GM21367 (cell line): ENCODE results near the gene TEAD4.

Experiments
- ATAC-seq: cut with Tn5 transposase; IDR thresholded peaks from one replicate; pipeline ENCODE4 v1.9.1; 2021; ENCODE audit not compliant: unreplicated experiment

Gene TEAD4

DNA sequence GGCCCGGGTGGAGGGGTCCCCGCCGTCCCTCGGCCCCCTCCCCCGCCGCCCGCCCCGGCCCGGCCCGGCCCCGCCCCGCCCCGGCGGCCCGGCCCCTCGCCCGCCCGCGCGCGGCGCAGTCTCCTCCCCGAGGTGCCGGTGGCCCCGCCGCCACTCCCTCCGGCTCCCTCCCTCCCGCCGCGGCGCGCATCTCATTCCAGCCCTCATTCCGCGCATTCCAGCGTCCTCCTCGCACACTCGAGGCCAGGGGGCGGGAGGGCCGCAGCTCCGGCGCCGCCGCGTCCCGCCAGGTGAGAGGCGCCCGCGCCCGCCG lies at the start of gene TEAD4:
Gene TEAD4 (plus strand): TSS at position 206 of the 313 bp plus-strand sequence.
- ATAC-seq = no peak

DNA sequence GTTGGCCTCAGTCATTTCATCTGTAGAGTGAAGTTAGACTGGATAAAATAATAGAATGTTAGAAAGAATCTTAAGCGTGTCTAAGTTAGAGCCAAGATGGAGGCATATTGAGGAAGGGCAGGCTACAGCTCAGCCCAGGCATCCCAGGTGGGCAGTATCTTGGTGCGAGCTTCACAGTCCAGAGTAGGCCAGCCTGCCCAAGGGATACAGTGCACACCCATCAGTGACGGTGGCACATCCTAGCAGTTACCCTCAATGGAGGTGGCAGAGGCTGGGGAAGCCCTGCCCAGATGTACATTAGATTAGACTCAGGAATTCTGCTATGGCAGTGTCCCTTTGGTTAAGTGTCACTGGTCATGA lies 47.0 kb upstream of the TEAD4 start:
- ATAC-seq = no peak

DNA sequence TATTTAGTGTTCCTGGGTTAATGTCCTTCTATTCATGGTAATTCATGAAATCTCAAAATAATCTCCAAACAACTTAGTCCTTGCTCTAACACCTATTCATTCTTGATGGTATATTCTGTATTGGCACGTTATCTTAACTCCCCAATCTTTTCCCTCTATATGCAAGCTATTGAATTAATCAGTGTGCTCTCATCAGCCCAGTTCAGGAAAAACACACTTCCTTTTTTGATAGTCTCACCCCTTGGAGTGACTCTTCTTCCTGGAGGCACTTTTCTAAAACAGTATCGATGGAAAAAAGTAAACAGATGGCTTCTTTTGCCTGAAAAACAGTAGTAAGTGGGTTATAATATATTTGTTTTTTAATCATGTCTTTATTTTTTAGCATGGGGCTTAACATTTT lies 39.9 kb upstream of the TEAD4 start:
- ATAC-seq = no peak

DNA sequence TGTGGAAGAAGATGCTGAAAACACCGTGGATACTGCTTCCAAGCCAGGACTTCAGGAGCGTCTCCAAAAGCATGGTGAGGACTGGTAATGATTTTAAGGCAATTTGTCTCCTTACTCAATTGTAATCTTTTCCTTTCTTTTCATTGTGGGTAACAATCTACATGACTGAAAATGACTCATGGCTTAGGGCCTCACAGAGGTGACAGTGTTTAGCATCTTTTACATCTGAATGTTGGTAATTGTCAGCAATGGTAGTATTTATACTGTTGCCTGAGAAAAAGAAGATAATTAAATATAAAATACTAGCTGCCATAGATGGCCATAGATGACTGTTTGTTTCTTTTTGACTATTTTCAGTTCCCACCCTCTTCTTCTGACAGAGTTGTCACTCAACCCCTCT lies 36.9 kb upstream of the TEAD4 start:
- ATAC-seq = no peak

DNA sequence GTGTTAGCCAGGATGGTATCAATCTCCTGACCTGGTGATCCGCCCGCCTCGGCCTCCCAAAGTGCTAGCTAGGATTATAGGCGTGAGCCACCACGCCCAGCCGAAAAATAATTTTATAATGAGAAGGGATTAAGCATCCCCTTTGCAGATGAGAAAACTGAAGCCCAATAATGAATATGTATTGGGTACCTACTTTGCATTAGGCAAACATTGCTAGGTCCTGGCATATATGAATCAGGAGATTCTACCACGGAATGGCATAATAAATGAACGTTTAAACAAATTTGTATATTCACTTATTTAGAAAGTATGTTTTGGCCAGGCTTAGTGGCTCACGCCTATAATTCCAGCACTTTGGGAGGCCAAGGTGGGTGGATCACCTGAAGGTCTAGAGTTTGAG lies 36.1 kb upstream of the TEAD4 start:
- no peak for ATAC-seq

DNA sequence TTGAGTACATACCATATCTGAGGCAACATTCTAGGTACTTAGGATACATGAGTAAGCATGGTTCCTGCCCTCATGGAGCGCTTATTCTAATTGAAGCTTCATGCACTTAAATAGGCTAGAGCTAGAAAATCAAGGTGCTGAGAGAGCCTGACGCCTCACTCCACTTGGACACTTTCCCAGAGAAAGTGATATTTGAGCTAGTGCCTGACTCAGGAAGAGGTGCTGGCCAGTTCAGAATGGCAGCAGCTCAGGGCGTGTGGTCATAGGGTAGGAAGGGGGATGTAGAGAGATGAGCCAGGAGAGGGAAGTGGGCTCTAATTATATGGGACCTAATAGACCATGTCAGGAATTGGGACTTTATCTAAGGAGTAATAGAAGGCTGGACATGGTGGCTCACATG lies 35.2 kb upstream of the TEAD4 start:
- no peak for ATAC-seq

DNA sequence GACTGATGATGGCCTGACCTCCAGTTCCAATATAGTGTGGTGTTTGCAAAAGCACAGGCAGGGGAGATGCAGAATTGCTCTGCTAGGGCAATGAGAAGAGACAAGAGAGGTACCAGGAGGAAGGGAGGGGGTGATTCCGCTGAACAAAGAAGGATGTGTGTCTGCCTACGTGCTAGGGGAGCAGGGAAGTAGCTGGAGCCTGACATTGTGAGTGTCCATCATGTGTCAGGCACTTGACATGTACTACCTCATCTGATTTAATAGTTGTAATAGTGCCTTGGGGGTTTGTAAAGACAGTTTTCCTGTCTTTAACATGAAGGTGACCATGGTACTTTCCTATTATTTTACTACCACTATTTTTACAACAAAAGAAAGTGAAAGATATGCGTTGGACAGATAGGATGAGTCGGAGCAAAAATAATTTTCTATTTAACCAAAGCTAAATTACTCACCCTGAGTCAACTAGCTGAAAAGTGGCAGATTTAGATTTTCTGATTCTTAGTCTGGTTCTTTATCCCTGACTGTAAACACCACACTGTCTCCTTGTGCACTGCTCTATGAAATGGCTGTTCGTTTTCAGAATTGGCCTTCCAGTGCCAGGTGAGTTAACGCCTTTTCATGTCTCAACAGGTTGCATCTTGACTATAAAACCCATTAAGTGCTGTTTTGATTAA lies 33.7 kb upstream of the TEAD4 start:
- ATAC-seq = no peak

DNA sequence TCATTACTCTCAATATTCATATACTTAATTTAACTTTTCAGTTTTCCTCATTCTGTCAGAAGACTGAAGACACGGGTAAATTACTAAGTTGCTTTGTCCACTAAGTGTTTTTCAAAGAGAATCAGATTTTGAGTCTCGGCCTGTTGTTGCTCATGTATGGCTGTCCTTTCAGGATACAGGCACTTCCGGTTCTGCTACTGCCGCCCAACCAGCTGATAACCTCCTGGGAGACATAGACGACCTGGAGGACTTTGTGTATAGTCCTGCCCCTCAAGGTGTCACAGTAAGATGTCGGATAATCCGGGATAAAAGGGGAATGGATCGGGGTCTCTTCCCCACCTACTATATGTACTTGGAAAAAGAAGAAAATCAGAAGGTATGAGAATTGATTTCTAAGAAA lies 28.3 kb upstream of the TEAD4 start:
- ATAC-seq = no peak

DNA sequence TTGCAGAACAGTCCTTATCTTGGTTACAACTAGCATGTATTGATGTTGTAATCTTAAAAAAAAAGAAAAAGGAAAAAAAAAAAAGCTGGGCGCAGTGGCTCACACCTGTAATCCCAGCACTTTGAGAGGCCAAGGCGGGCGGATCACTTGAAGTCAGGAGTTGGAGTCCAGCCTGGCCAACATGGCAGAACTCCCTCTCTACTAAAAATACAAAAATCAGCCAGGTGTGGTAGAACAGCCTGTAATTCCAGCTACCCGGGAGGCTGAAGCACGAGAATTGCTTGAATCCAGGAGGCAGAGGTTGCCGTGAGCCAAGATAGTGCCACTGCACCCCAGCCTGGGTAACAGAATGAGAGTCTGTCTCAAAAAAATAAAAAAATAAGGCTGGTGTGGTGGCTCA lies 25.6 kb upstream of the TEAD4 start:
- ATAC-seq = no peak

DNA sequence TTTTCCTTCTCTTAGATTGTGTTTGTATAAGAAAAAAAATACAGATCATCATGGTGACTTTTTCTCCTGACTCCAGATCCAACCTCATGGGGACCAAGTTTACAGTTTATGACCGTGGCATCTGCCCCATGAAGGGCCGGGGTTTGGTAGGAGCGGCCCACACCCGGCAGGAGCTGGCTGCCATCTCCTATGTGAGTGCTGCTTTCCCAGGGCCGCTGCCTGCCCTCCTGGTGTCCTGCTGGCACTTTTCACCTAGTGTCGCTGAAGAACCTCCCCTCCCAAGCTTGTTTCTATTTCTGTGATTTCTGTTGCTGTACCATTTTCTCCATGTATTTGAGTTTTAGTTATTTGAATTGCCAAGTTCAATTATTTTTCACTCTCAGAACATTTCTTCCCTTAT lies 24.8 kb upstream of the TEAD4 start:
- ATAC-seq = no peak

DNA sequence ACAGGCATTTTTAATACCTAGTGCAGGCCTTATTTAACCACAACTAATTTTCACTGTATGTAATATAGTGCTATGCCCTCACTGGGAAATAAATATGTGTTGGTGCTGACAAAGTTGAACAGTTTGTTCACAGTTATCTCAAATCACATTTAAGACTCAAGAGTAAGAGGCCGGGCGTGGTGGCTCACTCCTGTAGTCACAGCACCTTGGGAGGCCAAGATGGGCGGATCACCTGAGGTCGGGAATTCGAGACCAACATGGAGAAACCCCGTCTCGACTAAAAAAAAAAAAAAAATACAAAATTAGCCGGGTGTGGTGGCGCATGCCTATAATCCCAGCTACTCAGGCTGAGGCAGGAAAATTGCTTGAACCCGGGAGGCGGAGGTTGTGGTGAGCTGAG lies 22.9 kb upstream of the TEAD4 start:
- no peak for ATAC-seq

DNA sequence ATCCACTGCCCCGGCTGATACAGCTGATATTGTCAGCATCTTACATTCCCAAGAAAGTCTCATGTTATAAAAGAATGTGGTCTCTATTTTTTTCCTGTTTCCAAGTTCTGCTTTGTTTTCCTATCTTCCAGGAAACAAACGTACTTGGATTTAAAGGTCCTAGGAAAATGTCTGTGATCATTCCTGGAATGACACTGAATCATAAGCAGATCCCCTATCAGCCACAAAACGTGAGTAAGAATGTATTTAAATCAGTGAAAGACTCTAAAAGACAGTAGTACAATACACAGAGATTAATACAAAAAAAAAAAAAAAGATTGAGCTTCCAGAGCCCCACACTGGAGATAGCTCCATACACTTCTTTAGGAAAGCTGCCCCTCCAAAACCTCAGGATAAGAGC lies 21.7 kb upstream of the TEAD4 start:
- ATAC-seq = no peak

DNA sequence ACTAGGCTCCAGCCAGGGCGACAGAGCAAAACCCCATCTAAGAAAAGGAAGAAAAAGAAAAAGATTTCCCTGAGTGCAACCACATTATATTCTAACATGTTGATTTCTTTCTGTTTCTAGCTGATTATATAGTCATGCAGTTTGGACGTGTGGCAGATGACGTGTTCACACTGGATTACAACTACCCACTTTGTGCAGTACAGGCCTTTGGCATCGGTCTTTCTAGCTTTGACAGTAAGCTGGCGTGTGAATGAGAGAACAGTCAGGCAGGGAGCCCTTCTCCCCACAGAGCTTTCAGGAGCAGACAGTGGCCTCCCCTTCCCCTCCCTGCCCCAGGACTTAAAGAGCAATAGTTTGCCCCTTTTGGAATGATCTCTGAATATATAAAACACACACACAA lies 20.0 kb upstream of the TEAD4 start:
- no peak for ATAC-seq

DNA sequence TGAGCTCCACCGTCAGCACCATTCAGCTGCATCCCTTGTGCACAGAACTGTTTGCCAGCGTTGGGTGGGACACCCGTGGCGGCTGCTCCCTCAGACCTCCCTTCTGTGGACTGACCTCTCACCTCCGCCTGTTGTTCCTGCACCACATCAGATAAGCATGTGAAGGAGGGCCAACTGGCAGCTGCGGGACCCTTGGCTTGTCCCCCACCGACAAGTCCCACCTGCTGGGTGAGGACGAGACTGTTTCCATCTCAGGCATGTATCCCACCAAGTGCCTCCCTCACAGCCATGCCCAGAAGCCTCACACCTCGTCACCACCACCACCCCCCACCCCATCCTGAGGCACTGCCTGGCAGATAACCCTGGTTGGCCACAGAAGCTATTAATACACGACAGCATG lies 18.6 kb upstream of the TEAD4 start:
- no peak for ATAC-seq

DNA sequence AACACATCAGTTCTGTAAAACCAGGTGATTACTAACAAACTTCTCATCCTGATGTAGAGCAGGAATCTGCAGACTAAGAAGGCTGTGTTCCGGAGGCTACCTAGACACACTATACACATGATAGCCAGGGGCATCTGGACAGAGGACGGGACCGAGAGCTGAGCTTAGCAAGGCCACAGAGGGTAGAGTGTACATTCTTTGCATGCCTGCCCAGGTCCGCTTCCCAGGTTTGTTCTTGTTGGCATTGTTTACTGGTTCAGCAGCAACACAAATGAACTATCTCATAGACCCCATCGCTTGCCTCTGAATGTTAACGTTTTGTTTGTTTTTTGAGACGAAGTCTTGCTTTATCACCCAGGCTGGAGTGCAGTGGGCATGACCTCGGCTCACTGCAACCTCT lies 17.7 kb upstream of the TEAD4 start:
- no peak for ATAC-seq

DNA sequence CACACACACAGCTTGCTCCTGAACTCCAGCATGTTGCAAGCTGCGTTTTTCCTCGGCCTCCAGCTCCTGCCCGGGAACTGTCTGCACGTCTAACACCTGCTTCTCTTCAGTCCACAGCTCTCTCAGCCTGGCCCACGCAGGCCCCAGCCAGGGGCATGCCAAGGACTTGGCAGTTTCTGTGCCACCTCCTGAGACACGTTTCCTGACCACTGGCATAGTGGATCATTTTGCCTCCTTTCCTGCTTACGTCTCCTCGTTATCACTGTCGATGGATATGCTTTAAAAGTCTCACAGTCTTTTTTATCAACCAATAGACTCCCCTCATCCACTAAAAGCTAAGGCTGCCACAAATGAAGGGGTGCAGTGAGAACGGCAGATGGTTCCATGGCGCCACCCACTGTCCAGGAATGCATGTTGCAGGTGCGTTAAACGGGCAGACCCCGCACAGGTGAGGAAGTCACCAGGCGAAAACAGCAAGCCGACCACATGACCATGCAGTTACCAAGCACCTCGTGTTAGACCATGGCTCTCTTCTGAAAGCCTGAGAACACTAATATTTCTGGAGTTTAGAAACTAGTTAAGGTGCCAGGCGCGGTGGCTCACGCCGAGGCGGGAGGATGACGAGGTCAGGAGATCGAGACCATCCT lies 14.7 kb upstream of the TEAD4 start:
- no peak for ATAC-seq

DNA sequence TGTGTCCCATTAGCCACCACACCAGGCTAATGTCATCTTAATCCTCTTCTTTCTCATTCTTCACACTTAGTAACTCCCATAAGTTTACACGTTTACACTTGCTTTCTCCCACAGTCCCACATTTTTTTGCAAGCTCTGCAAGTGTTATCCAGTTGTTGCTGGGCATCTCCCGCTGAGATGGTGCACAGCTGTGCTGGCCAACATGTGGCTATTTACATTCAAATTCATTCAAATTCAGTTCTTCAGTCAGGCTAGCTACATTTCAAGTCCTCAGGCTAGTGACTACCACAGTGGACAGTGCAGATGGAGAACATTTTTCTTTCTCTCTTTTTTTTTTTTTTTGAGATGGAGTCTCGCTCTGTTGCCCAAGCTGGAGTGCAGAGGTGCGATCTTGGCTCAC lies 9.8 kb upstream of the TEAD4 start:
- ATAC-seq = no peak

DNA sequence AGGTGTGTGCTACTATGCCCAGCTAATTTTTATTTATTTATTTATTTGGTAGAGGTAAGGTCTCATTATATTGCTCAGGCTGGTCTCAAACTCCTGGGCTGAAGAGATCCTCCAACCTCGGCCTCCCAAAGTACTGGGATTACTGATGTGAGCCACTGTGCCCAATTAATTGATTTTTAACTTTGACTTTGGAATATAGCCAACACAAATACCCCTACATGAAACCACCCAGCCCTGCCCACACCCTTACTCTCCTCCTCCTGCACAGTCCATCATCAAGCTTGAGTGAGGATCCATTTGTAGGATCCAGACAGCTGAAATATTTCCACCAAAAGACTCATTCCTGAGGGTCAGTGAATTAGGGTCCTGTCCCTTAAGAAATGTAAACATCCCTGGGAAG lies 3.3 kb upstream of the TEAD4 start:
- no peak for ATAC-seq

DNA sequence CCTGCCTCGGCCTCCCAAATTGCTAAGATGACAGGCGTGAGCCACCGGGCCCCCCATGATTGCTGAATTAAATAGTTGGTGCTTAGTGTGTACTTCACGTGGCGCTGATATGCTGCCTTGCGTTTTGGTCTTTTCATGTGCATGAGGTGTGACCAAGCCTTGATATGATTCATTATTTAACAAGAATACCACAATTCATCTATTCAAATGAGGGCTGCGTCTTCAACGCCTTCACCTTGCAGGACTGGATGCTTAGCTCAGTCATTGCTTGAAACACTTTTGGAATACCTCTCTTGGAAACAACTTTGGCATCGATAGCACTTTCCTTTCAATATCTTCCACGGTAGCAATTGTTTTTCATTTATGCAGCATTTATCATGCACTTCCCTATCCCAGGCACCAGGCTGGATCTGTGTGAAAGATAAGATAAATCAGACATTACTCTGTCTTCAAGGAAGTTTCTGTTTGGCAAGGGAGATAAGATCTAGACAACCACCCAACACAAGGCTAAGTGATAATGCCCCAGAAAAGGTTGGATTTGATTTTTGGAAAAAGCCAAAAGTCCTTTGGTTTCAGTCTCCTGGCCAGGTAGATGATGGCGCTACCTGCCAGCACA lies 1.3 kb upstream of the TEAD4 start:
- ATAC-seq = no peak

DNA sequence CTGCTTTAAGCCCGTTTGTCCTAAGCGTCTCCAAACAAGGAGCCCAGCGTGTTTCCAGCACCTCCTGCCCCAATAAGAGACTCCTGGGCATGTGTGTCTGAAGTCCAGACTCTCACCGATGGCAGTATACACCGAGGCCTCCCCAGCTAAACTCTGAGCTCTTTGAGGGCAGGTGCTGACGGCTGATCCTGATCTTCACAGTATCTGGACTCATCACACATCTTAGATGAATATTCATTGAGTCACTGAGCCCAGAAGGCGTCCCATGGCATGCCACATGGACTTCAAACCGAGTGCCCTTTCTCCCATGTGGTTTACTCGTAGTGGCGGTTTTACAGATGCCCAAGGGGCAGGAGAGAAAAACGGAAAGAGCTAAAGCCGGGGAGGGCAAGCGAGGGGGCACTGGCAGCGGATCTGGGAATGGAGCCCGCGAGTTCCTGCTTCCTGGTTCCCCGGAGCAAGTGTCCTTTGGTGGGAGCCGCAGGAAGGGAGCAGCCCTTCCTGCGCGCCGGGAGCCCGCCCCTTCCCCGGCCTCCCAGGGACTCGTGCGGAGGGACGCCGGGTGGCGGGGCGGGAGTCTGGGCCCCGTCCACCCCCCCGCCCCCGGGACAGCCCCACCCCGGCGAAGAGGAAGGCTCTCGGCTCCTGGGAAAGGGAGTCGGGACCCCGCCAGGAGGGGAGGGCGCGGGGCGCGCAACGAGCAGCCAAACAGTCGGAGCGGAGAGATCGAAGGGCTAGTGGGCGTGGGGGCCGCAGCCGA lies 585 bp upstream of the TEAD4 start:
- no peak for ATAC-seq

DNA sequence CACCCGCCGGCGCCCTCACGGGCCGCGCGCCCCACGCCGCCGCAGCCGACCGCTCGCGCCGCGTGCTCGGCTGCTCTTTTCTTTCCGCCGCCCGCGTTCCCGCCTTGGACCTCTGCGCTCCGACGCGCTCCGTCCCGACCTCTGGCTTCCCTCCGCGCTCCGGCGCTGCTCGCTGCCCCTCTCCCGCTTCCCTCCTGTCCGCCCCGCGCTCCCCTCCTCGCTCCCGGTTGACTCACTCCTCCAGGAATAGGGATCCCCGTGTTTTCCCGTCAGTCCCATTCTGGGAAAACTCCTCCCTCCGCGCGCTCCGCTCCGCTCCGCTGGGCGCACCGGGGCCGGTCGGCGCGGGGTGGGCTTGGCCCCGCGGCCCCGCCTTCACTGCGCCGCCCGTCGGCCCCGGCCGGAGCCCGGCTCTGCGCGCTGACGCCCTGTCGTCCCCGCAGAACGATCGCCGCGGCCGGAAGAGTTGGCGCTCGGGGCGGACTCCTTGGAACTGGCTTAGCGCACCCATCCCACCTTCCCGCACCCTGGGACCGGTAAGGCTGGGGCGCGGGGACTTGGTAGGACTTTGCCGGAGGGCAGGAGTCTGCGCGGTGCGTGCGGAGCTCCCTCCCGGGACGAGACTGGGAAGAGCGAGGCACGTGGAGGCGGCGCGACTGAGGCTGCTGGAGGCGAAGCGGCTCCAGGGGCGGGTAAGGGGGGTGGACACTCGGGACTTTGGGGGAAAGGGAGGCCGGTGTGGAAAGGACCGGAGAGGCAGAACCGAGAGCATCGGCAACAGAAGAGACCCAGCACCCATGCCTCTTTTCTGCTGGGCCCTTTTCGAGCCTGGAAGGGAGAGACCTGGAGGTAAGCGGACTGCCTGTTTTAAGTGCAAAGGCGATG lies 550 bp downstream of the TEAD4 start:
- ATAC-seq = no peak
